PC-9 (cell line): Measurements from ENCODE around the gene RRAGA. TPM values are rescaled to one million over a fixed set of nuclear protein-coding genes. Genes with fewer than 3 reads are reported as not detected.

Experiments
- BruUV-seq: library from RNA; stranded (reverse); fragments of 400-500 nt; replicated peaks from 2 replicates; lab custom pipeline; 2021; lab: Mats Ljungman, UMichigan
- CTCF ChIA-PET: fragments of 300-600 bp; sonication (Branson Sonifier 250); formaldehyde crosslinking; loops from one replicate; lab custom pipeline; 2022; ENCODE audit warnings: antibody characterized with exemption; lab: Charles Lee
- POLR2A ChIA-PET: fragments of 300-600 bp; sonication (Branson Sonifier 250); formaldehyde crosslinking; loops from one replicate; lab custom pipeline; 2022; ENCODE audit warnings: antibody characterized with exemption; ENCODE audit not compliant: unreplicated experiment; lab: Charles Lee
- DNase-seq, 2 experiments: peaks; one replicate each; pipeline versions ENCODE4 v3.0.0 to v3.0.0-alpha.2; 2015 to 2022; ENCODE audit warnings: mixed read lengths in 1 of 2
- H2AFZ ChIP-seq: fragments of 200-600 bp; sonication (generic); 2 replicates; pipeline ENCODE4 v1.8.1; 2017; ENCODE audit warnings: antibody characterized with exemption
- H3F3A ChIP-seq: fragments of 200-600 bp; sonication (generic); 2 replicates; pipeline ENCODE4 v1.8.1; 2017; ENCODE audit warnings: antibody characterized with exemption, mild to moderate bottlenecking, low read depth; ENCODE audit not compliant: insufficient read depth
- H3K27ac ChIP-seq: fragments of 200-600 bp; sonication (generic); 2 replicates; pipeline ENCODE4 v1.6.1; 2016; ENCODE audit warnings: mixed run types
- H3K27me3 ChIP-seq: fragments of 200-600 bp; sonication (generic); 2 replicates; pipeline ENCODE4 v1.6.1; 2016; ENCODE audit warnings: low read depth, mixed run types; ENCODE audit not compliant: insufficient read depth
- H3K36me3 ChIP-seq: fragments of 200-600 bp; sonication (generic); 2 replicates; pipeline ENCODE4 v1.6.1; 2016; ENCODE audit warnings: low read depth, mixed run types
- H3K4me1 ChIP-seq: fragments of 200-600 bp; sonication (generic); replicated peaks from 2 replicates; pipeline ENCODE4 v1.6.1; 2016; ENCODE audit warnings: mixed run types; ENCODE audit not compliant: insufficient read depth
- H3K4me2 ChIP-seq: fragments of 200-600 bp; sonication (generic); 2 replicates; pipeline ENCODE4 v1.6.1; 2017; ENCODE audit warnings: mixed run types
- H3K4me3 ChIP-seq: fragments of 200-600 bp; sonication (generic); 2 replicates; pipeline ENCODE4 v1.6.1; 2016; ENCODE audit warnings: mixed run types
- H3K79me2 ChIP-seq: fragments of 200-600 bp; sonication (generic); 2 replicates; pipeline ENCODE4 v1.6.1; 2017; ENCODE audit warnings: low read depth, mixed run types
- H3K9me2 ChIP-seq: fragments of 200-600 bp; sonication (generic); 2 replicates; pipeline ENCODE4 v1.8.1; 2017; ENCODE audit warnings: mild to moderate bottlenecking; ENCODE audit not compliant: insufficient read depth
- H3K9me3 ChIP-seq: fragments of 200-600 bp; sonication (generic); 2 replicates; pipeline ENCODE4 v1.8.1; 2016; ENCODE audit warnings: low read depth; ENCODE audit not compliant: insufficient read depth
- H4K20me1 ChIP-seq: fragments of 200-600 bp; sonication (generic); 2 replicates; pipeline ENCODE4 v1.8.1; 2017; ENCODE audit not compliant: insufficient read depth
- CTCF ChIP-seq: fragments of 200-600 bp; sonication (generic); conservative IDR thresholded peaks from 2 replicates; pipeline ENCODE4 v1.6.1; 2017; ENCODE audit warnings: mixed run types, antibody characterized with exemption, mild to moderate bottlenecking, moderate library complexity
- EZH2 ChIP-seq: fragments of 200-600 bp; sonication (generic); IDR thresholded peaks from 2 replicates; pipeline ENCODE4 v1.8.0; 2017; ENCODE audit warnings: antibody characterized with exemption, low read depth
- intact Hi-C: fragments of 100-400 bp; cut with micrococcal nuclease; formaldehyde crosslinking; loops from one replicate; pipeline ENCODE4 v1.10.0; 2022; ENCODE audit not compliant: unreplicated experiment
- total RNA-seq: library from RNA; stranded (reverse); gene quantifications from 2 replicates; pipeline ENCODE4 v1.2.3, GENCODE V29; 2021

Gene RRAGA
- total RNA-seq, 1 experiment from 2014 or later = 30.1 TPM

- H3K9me3 ChIP-seq = no peaks in the 10 kb centered on the region
- no peak overlapping the region for H3K4me3 ChIP-seq
- ChIA-PET POLR2A (no interaction called here), CTCF (no interaction called here)
- TF ChIP-seq CTCF = no peak
- TF ChIP-seq EZH2 = no peak
- no TSS peak for BruUV-seq
- no peak overlapping the region for H3K4me2 ChIP-seq
- H3K36me3 ChIP-seq = no peaks in the 10 kb centered on the region
- H3K27me3 ChIP-seq = no peaks in the 10 kb centered on the region
- no peak overlapping the region for H3K27ac ChIP-seq
- H3K79me2 ChIP-seq = no peaks in the 10 kb centered on the region
- no peaks in the 10 kb centered on the region for H3K9me2 ChIP-seq
- H3K4me1 ChIP-seq = no peaks in the 10 kb centered on the region
- no peak overlapping the region for H2AFZ ChIP-seq
- H3F3A ChIP-seq = no peaks in the 10 kb centered on the region
- no peaks in the 10 kb centered on the region for H4K20me1 ChIP-seq
- intact Hi-C loops = no loop called here
- no peak for DNase-seq
Measured at GRCh38 chr9:19023078-19023477, 26.1 kb upstream of the RRAGA start.

GRCh38 chr9:19026375-19026774, 22.9 kb upstream of the RRAGA start:
- TF ChIP-seq CTCF (no peak), EZH2 (no peak)

GRCh38 chr9:19027825-19028224, 21.4 kb upstream of the RRAGA start:
- no peak overlapping the region for H2AFZ ChIP-seq
- CTCF ChIA-PET = no interaction called here
- H3F3A ChIP-seq = no peaks in the 10 kb centered on the region
- no peaks in the 10 kb centered on the region for H4K20me1 ChIP-seq
- intact Hi-C loops = loop anchor here (1.0 to 5.0 kb wide), 3 partner anchors 773 to 1496 kb away; no protein-coding TSS in a partner anchor
- DNase-seq = no peak
- H3K4me1 ChIP-seq = no peaks in the 10 kb centered on the region
- no peaks in the 10 kb centered on the region for H3K27me3 ChIP-seq
- no TSS peak for BruUV-seq
- no peak overlapping the region for H3K4me2 ChIP-seq
- H3K79me2 ChIP-seq = no peaks in the 10 kb centered on the region
- H3K9me3 ChIP-seq = no peaks in the 10 kb centered on the region
- no peaks in the 10 kb centered on the region for H3K9me2 ChIP-seq
- H3K4me3 ChIP-seq = no peak overlapping the region
- TF ChIP-seq CTCF (no peak), EZH2 (no peak)
- H3K27ac ChIP-seq = no peak overlapping the region
- H3K36me3 ChIP-seq = no peaks in the 10 kb centered on the region
- POLR2A ChIA-PET = no interaction called here

More at GRCh38 chr9:19026375-19026774, 22.9 kb upstream of the RRAGA start:
- no peaks in the 10 kb centered on the region for H3K79me2 ChIP-seq
- no TSS peak for BruUV-seq
- no peaks in the 10 kb centered on the region for H3K27me3 ChIP-seq
- no peak overlapping the region for H3K27ac ChIP-seq
- H3F3A ChIP-seq = no peaks in the 10 kb centered on the region
- intact Hi-C loops = loop anchor here (5.0 kb wide), 1 partner anchor 1494 kb away; no protein-coding TSS in a partner anchor
- no peaks in the 10 kb centered on the region for H3K36me3 ChIP-seq
- no peaks in the 10 kb centered on the region for H4K20me1 ChIP-seq
- no peaks in the 10 kb centered on the region for H3K9me2 ChIP-seq
- CTCF ChIA-PET = no interaction called here
- no peaks in the 10 kb centered on the region for H3K4me1 ChIP-seq
- H3K9me3 ChIP-seq = no peaks in the 10 kb centered on the region
- H3K4me2 ChIP-seq = no peak overlapping the region
- no peak for DNase-seq
- POLR2A ChIA-PET = no interaction called here
- no peak overlapping the region for H2AFZ ChIP-seq
- H3K4me3 ChIP-seq = no peak overlapping the region
